Activated CD8-positive, alpha-beta memory T cell treated with anti-CD3 and anti-CD28 coated beads, Interleukin-2, amount 50 U/mL, for 1 hour (primary cell): ENCODE measurements around the gene INAFM2.

Experiments used
- DNase-seq: peaks from one replicate; pipeline ENCODE4 v3.0.0-alpha.2; 2020; ENCODE audit errors: extremely low read depth

The INAFM2 gene

DNA sequence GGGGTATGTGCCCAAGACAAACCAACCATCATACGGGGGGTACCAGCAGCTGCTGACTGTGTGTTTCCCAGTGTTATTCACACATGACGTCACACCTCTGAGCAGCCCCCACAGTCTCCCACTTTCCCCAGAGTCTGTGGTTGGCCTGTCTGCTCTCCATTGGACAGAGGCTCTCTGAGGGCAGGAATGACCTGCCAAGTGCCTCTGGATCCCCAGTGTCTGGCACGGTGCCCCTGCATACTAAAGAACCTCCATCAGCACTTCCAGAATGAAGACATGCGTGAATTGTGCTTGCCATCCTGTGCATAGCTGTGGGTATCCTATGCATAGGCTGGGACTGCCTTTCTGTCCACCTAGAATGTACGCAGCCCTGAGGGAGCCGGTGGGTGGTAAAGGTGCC is 20.7 kb downstream of the INAFM2 start:
- DNase-seq, result no peak

DNA sequence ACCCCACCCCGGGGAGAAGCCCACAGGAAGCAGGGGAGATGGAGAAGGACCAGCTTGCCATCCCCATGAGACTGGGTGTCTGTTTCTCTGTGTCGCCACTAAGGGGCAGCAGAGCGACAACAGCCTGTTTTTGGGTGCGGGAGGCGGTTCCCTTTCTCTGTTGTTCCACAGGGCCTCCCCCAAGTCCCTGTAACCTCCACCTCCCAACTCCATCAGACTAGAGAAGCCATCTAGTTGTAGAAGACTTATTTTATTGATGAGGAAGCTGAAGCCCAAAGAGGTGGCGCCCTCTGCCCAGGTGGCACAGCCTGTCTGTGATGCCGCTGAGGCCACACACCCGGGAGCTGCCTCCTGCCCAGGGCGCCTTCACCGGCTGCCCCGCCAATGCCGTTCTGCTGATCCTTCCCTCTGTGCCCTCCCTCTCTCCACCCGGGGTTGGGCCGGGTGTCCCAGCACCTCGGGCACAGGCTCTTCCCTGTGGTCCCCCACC is 21.2 kb downstream of the INAFM2 start:
- peak; percentile 34 for DNase-seq

DNA sequence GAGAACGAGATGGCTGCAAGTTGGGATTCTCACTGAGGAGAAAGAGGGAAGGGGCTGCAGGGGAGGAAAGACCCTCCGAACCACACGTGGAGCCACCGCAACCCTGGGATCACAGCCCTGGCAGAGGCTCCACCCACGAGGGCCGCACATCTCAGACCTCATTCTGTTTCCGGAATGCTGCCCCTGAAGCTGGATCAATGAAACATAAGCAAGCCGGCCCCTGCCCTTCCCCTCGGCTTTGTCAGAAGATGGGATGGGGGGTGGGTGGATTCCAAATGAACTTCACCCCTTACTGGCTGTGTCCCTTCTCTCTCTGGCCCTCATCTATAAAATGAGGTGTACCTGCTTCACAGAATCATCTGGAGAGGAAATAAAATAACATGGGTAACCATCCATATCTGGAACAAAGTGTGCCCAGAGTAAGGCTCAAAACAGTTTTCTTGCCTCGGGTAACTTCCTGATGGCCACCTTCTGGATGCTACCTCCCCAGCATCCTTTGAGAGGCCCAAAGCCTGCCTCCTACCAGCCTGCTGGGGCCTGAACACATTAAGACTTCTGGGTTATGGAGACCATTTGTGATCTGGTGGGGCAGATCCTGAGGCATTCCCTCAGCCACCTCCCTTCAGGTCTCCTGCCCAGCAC is 21.9 kb downstream of the INAFM2 start:
- DNase-seq, result no peak

DNA sequence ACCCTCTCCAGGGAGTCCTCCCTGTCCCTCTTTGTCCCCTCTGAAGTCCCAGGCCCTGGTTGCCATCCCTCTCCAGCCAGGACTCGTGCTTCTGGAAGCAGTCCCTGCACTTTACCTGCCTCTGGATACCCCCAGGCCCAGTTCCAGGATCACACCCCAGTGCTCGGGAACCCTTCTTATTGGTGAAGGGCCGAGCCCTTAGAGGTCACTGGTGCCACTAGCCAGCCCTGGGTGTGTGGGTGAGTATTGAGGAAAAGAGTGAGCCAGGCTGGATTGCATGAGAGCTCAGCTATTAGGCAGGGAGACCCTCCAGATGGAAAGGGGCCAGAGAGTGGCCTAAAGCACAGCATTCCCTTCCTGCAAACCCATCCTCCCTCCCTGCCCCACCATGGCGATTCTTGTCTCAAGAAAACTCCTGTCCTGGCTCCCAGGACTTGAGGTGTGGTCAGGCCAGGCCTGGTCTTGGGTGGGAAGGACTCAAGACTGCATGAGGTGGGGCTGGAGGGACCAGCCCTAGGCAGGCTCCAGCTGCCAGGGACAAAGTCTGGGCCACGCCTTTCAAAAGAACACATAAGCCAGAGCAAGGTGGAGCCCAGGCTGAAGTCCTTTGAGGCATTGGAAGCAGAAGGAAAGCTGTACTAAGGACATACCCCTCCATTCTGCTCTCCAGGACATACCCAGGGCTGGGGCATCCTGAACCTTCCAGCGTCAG is 22.5 kb downstream of the INAFM2 start:
- no peak for DNase-seq

DNA sequence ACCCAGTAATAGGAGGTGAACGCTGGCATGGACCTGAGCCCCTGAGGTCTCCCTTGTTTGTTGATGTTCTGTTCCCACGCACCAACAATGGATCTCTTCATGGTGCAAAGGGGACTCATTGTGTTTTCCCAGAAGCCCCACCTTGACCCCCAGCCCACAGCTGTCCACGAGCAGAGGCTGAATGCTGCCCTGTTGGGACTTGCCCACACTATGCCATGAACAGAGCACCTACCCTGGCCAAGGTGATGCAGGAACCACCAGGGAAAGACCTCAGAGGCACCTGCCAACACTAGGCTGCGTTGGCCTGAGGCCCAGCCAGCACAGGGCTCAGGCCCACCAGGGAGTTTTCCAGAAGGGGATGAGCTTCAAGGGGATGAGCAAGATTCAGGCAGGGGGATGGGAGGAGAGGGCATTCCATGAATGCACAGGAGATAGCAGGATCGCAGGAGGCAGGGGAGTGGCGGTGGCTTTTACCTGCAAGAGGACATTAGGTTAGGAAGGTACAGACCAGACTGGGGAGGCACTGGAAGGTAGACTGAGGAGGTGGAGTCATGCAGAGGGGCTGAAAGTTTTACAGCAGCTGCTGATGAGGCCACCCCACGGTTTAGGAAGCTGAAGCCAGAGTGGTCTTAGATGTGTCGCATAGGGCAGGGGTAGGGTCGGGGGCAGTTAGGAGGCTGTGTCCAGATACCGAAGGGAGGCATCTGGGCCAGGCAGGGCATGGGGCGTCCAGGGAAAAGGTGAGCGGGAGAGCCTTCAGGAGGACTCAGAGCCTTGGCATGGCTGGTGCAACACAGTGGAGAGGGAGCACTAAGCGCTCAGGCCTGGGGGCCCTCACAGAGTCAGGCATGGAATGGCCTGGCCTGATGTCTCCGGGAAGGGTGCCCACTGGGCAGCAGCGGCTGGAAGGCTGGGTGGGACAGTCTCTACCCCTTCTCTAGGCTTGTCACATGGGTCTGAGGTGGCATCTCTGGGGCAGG is 23.4 kb downstream of the INAFM2 start:
- no peak for DNase-seq

DNA sequence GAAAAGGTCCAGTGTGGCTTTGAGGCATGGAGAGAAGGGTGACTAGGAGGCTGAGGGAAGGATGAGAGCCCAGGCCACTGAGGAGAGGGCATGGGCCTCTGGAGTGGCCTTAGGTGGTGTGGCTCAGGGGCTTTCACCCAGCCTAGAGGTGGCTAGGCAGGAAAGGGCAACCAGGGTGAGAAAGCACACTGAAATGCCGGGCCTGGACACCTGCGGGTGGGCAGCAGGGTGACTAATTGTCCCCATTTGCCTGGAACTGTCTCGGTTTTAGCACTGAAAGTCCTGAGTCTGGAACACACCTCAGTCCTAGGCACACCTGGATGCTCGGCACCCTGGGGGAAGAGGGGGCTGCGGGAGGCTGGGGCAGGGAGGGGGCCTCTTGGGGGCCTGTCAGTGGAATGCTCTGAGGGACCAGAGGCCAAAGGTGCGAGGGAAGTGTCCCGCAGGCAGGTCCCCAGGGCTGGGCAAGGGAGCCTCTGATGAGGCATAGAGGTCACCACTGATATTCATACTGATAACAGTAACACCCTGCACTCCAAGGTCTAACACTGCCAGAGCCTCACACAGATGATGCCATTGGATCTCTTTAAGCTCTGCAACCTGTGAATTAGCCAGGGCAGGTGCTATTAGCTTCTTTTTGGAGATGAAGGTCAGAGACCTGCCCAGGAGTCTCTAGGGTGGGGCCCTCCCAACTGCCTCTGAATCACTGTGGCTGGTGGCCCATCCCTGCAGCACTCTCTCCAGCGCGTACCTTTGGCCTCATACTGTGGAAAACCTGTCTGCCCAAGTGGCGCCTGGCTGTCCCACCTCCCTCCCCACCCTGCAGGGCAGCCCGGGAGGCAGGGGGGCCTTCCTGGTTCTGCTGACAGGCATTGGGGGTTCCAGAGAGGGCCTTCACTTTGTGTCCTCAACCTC is 24.3 kb downstream of the INAFM2 start:
- DNase-seq, result no peak

DNA sequence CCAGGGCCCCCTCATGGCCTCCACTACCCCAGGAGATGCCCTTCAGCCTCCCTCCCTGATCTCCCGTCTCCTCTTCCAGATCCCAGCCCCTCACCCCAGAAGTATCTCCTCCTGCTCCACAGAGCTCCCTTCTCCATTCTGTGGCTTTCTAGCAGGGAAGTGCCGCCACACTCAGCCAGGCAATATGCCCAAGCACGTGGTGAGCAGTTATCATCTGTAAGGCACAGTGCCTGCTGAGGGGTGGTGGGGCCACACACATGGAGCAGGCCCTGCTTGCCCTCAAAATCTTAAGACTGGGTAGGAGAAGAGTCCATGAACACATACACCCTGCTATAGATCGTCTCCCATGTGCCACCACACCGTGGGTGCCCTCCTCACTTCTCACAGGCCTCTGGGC is 25.0 kb downstream of the INAFM2 start:
- no peak for DNase-seq

DNA sequence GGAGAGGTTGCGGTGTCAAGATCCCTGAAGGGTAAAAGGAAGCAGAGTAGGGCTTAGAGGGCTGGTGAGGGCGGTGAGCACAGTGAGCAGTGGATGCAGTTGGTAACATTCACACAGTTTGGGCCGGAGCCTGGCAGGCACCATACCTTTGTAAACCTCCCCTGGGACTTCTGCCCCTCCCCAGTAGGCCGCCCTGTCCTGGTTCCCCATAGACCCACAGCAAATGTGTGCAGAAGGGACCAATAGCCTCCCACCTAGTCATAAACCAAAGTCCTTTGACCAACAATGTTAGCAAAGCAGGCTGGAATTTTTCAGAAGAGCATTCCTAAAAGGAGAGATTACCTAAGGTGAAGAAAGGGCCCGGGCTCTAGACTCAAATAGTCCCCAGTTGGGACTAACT is 25.7 kb downstream of the INAFM2 start:
- DNase-seq, result no peak

DNA sequence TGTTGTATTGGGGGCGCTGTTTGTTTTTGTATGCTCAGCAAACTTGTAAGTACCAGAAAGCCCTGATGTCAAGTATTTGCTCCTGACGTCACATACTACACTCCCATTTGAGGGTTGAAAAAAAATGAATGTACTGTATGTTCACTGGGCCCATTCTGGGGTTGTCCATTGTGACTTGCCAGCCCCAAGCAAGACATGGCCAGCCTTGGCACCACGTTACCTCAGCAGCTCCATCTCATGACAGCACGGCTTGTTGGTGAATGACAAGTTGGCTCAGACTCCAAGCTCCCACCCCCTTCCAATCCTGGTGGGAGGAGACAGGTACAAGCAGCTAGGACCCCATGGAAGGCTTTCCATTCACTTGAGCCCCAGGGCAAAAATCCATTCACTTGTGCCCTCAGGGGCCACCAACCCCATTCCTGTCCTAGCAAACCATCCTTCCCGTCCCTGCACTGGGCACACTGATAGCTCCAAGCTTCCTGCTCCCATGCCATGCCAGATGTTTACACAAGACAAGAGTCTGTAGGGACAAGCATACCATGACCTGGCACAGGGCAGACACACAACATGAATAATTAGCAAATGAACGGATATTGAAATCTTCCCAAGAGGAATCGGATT is 28.9 kb downstream of the INAFM2 start:
- no peak for DNase-seq

DNA sequence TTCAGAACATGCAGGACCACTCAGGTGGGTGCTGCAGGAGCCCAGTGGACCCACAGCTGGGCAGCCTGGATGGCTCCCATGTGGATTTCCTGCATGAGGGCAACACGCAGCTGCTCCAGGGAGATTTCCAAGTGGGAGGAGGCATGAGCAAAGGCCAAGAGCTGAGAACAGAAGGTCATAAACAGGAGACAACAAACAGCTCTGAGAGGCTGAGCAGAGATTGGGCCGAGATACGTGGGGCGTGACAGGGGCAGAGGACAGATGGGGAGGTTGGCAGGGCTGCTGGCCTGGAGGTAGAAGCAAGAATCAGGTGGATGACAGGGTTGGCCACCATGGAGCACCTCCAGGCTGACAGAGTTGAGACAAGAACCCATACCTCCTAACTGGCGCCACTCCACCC is 30.2 kb downstream of the INAFM2 start:
- DNase-seq, result no peak

DNA sequence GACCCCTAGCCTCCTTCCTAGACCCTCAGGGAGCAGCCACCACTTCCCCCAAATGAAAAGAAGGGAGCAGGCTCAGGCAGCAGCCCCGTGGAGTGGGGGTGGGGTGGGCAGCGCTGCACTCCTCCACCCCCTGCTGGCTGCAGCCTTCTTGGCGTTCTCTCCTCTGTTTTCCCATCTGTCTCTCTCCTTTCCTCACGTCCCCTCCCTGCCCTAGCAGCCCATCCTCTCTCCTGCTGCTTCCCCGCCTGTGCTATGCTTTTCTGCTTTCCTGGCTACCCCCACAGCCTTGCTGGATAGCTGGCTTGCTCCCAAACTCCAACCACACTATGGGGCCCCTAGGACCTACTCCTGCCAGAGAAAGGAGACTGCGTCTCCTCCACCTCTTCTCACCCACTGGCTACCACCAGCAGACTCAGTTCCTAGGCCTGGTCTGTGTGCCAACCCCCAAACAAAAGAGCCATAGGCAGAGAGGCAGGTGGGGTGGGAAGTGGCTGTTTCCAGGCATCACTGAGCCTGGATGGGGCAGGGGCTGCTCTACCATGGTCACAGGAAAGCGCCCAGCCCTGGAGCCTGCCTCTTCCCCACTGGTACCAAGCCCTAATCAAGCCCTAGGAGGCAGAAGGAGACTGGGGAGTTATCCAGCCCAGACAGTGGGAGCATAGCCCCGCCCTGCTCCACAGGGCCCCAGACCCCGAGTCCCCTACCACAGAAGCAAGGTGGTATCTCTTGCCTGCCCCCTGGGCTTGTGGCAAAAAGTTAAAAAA is 31.1 kb downstream of the INAFM2 start:
- no peak for DNase-seq

DNA sequence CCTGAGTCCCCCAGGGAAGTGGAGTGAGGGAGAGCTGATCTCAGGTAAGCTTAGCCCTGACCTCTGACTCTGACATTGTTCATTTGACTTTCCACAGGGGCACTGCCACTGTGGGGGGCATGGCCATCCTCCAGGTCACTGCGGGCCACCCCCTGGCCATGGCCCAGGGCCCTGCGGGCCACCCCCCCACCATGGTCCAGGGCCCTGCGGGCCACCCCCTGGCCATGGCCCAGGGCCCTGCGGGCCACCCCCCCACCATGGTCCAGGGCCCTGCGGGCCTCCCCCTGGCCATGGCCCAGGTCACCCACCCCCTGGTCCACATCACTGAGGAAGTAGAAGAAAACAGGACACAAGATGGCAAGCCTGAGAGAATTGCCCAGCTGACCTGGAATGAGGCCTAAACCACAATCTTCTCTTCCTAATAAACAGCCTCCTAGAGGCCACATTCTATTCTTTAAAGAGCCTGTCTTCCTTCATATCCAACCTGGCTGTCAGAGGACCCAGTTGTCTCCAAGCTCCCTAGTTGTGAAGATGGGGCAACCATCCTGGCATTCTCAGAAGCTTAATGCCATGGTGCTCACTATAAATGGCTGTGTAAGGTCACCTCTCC is 32.6 kb downstream of the INAFM2 start:
- DNase-seq, result no peak

DNA sequence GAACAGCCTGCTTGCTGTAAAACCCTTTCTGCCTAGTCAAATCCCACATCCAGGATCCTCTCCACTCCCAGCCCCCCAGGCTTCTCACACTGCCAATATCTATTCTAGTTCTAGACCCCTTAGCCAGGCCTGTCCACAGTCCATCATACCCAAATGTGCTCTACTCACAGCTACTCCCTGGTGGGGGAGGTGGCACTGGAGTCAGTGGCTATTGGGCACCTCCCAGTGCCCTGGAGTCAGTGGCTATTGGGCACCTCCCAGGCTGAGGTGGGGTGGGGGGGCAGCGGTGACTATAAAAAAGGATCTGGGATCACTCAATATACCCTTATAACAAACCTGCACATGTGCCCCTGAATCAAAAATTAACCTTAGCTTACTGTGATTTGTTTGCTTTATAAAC is 33.8 kb downstream of the INAFM2 start:
- no peak for DNase-seq

DNA sequence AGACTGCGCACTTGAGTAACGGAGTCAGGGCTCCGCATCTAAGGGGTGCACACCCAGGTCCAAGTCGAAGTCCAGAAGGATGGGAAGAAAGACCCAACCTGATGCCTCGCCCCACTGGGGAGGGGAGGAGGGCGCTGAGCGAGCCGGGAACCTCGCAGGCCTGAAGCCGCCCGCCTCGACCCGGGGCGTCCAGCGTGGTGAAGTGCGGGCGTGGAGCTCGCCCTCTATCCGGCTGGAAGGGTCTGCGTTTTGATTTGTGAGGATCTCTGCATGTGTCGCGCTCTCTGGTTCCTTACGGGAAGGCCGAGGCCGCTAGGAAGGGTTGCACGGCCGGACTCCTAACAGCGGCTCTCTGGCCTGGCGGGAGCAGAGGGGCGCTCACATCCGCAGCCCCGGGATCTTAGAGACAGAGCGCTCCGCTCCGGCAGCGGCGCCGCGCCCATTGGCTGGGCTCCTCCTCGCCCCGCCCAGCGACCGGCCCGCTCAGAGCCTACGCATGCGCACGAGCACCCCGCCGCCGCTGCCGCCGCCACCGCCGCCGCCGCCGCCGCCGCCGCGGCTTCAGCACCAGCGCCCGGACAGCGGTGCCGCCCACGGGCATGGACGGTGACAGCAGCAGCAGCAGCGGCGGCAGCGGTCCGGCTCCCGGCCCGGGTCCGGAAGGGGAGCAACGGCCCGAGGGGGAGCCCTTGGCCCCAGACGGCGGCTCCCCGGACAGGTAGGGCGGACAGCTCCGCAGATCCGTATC is 34.4 kb downstream of the INAFM2 start, which contains the start of gene DISP2:
Gene DISP2, plus strand, starts transcription at position 497 of the 748 bp plus-strand sequence. Its CDS starts 103 bp downstream, at position 600.
- DNase-seq, result peak; percentile 59

DNA sequence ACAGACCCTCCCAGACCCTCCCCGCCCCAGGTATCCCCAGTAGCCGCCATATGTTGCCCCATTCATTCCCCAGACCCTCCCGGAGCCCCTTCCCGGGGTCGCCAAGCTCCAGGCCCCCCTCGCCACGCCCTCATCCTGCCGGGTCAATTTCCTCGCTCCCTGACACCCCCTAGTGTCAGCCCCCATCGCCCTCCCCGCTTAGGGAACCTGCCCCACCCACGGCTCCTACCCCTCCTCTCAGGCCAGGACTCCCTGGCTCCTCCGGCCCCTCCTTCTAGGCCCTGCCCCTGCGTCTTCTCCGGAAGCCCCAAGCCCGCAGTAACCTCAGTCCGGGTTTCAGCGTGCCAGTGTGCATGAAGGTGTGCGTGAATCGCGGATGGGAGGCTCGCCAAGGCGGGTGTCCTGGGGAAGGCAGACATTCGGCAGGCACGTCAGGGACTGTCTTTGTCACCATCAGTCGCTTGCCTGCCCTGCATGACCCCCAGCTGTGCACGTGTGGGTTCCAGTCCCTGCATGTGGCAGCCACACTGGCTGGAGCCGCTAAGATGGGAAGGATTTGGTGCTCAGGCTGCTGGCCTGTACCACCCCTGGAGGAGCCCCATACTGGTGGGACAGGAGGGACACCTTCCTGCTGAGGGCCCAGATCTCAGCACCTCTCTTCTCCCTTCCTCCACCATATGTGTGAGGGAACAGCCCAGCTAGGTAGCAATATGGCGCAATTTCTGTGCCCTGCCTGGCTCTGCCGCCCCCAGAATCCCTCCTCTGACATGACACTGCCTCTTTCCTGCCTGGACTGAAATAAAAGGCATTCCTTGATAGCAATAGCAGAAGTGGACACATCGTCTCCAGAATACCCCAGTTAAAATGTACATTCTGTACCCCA is 35.2 kb downstream of the INAFM2 start:
- no peak for DNase-seq

DNA sequence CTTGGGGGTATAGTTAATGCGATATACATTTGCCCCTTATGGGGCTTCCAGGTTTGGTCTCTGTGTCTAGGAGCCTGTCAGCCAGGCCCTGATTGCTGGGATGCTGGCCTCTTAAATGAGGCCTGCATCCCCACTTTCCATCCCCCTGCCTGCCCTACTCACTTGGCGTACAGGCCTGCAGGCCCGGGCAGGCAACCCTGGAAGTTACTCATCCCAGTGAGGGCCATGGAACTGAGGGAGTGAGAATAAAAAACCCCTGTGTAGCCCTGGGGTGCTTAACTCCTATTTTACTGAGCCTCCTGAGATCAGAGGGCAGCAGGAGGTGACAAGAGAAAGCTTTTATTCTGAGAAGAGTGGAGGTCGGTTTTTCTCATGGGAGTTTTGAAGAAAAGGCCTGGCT is 36.5 kb downstream of the INAFM2 start:
- DNase-seq, result no peak

DNA sequence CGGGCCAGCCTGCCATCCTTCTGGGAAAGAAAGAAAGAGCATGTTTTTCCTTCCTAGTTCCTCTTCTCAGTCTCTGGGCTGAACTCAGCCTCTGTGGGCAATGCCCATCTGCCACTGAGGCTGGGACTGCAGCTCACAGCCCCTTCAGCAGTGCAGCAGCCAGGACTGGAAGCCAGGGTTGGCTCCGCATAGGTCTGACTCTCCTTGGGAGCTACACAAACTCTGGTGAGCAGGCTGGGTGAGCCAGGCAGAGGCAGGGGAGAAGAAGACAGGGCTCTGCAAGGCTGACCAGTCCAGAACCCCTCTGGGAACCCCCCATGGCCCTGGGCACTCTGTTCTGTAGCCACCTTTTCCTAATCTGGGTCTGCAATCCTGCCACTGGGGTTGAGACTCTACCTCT is 38.1 kb downstream of the INAFM2 start:
- no peak for DNase-seq

DNA sequence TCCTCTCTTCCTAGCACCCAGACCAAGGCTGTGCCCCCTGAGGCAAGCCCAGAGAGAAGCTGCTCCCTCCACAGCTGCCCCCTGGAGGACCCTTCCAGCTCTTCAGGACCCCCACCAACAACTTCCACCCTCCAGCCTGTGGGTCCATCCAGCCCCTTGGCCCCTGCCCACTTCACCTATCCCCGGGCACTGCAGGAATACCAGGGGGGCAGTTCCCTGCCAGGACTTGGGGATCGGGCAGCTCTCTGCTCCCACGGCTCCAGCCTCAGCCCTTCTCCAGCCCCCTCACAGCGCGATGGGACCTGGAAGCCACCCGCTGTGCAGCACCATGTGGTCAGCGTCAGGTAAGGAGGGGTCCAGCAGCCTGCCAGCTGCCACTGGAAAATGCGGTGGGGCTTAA is 40.1 kb downstream of the INAFM2 start:
- DNase-seq, result no peak
